H9 (cell line): Measurements from ENCODE around the gene CXCR3. TPM values are rescaled to one million over a fixed set of nuclear protein-coding genes. Genes with fewer than 3 reads are reported as not detected.

Experiments
- DNase-seq: peaks from one replicate; pipeline ENCODE4 v3.0.0-alpha.2; 2017
- H2AFZ ChIP-seq: one replicate; pipeline ENCODE4 v1.6.1; 2013; ENCODE audit warnings: mild to moderate bottlenecking, low read length, control low read depth, moderate library complexity
- H2AK5ac ChIP-seq: 2 replicates; pipeline ENCODE4 v1.6.1; 2013; ENCODE audit warnings: low read length, control low read depth, mixed read lengths; ENCODE audit not compliant: insufficient read length
- H2BK120ac ChIP-seq: one replicate; pipeline ENCODE4 v1.6.1; 2013; ENCODE audit warnings: low read depth, mild to moderate bottlenecking, low read length, control low read depth, inconsistent platforms; ENCODE audit not compliant: poor library complexity, severe bottlenecking
- H2BK12ac ChIP-seq: 2 replicates; pipeline ENCODE4 v1.6.1; 2013; ENCODE audit warnings: low read length, control low read depth, mixed read lengths, low read depth; ENCODE audit not compliant: insufficient read length
- H2BK15ac ChIP-seq: 2 replicates; pipeline ENCODE4 v1.6.1; 2013; ENCODE audit warnings: low read depth, low read length, control low read depth
- H2BK20ac ChIP-seq: one replicate; pipeline ENCODE4 v1.6.1; 2013; ENCODE audit warnings: low read depth, mild to moderate bottlenecking, low read length, control low read depth, inconsistent platforms; ENCODE audit not compliant: poor library complexity, severe bottlenecking
- H2BK5ac ChIP-seq: 2 replicates; pipeline ENCODE4 v1.6.1; 2013; ENCODE audit warnings: low read length, control low read depth, mixed read lengths; ENCODE audit not compliant: insufficient read length
- H3K14ac ChIP-seq: 2 replicates; pipeline ENCODE4 v1.6.1; 2013; ENCODE audit warnings: low read length, control low read depth; ENCODE audit not compliant: insufficient read depth
- H3K18ac ChIP-seq: 2 replicates; pipeline ENCODE4 v1.6.1; 2013; ENCODE audit warnings: low read depth, mild to moderate bottlenecking, mixed read lengths, low read length, control low read depth; ENCODE audit not compliant: insufficient read length
- H3K23ac ChIP-seq: 2 replicates; pipeline ENCODE4 v1.6.1; 2013; ENCODE audit warnings: low read length, control low read depth, mixed read lengths, low read depth; ENCODE audit not compliant: insufficient read length
- H3K23me2 ChIP-seq: 2 replicates; pipeline ENCODE4 v1.6.1; 2013; ENCODE audit warnings: low read depth, mild to moderate bottlenecking, mixed read lengths, low read length, control low read depth; ENCODE audit not compliant: insufficient read length, poor library complexity, severe bottlenecking
- H3K27ac ChIP-seq: 2 replicates; pipeline ENCODE4 v1.5.1; 2013; ENCODE audit warnings: low read length, control low read depth, mixed read lengths, low read depth; ENCODE audit not compliant: insufficient read length
- H3K27me3 ChIP-seq: 2 replicates; pipeline ENCODE4 v1.6.1; 2013; ENCODE audit warnings: low read length, control low read depth, inconsistent platforms; ENCODE audit not compliant: insufficient read depth
- H3K4ac ChIP-seq: 2 replicates; pipeline ENCODE4 v1.6.1; 2013; ENCODE audit warnings: low read depth, mild to moderate bottlenecking, control low read depth, inconsistent platforms, low read length, moderate library complexity
- H3K4me1 ChIP-seq: 2 replicates; pipeline ENCODE4 v1.6.1; 2013; ENCODE audit warnings: low read length, control low read depth, inconsistent platforms; ENCODE audit not compliant: insufficient read depth
- H3K4me2 ChIP-seq: 2 replicates; pipeline ENCODE4 v1.6.1; 2013; ENCODE audit warnings: low read length, control low read depth, mixed read lengths; ENCODE audit not compliant: insufficient read length, insufficient read depth
- H3K56ac ChIP-seq: 2 replicates; pipeline ENCODE4 v1.6.1; 2013; ENCODE audit warnings: low read depth, mild to moderate bottlenecking, mixed read lengths, low read length, control low read depth; ENCODE audit not compliant: insufficient read length
- H3K79me1 ChIP-seq: 2 replicates; pipeline ENCODE4 v1.6.1; 2013; ENCODE audit warnings: low read depth, mild to moderate bottlenecking, moderate library complexity, low read length, control low read depth, inconsistent platforms; ENCODE audit not compliant: insufficient read depth, poor library complexity, severe bottlenecking
- H3K79me2 ChIP-seq: 2 replicates; pipeline ENCODE4 v1.6.1; 2013; ENCODE audit warnings: low read length, control low read depth, inconsistent platforms; ENCODE audit not compliant: insufficient read depth
- H3K9ac ChIP-seq: 2 replicates; pipeline ENCODE4 v1.6.1; 2013; ENCODE audit warnings: low read length, control low read depth, mixed read lengths; ENCODE audit not compliant: insufficient read length; ENCODE audit errors: extremely low read depth
- H3K9me3 ChIP-seq: one replicate; pipeline ENCODE4 v1.6.1; 2013; ENCODE audit warnings: low read depth, low read length, inconsistent platforms; ENCODE audit not compliant: control insufficient read depth
- H3T11ph ChIP-seq: one replicate; pipeline ENCODE4 v1.6.1; 2013; ENCODE audit warnings: mild to moderate bottlenecking, low read length, control low read depth, inconsistent platforms
- H4K20me1 ChIP-seq: one replicate; pipeline ENCODE4 v1.6.1; 2013; ENCODE audit not compliant: control insufficient read depth, insufficient read length, insufficient read depth
- H4K5ac ChIP-seq: 2 replicates; pipeline ENCODE4 v1.6.1; 2013; ENCODE audit warnings: low read depth, mild to moderate bottlenecking, mixed read lengths, low read length, control low read depth; ENCODE audit not compliant: insufficient read length
- H4K8ac ChIP-seq: replicated peaks from 2 replicates; pipeline ENCODE4 v1.6.1; 2013; ENCODE audit warnings: low read length, control low read depth, mixed read lengths, low read depth; ENCODE audit not compliant: insufficient read length
- H4K91ac ChIP-seq: 2 replicates; pipeline ENCODE4 v1.6.1; 2013; ENCODE audit warnings: low read depth, mild to moderate bottlenecking, moderate library complexity, mixed read lengths, low read length, control low read depth; ENCODE audit not compliant: insufficient read length
- H3K27ac Mint-ChIP-seq, 3 experiments: 2 replicates in 2 of 3; 3 replicates in 1 of 3; pipeline ENCODE4 v1.8.0; 2020 to 2021; ENCODE audit warnings: mixed read lengths in 3 of 3, mild to moderate bottlenecking in 1 of 3, moderate library complexity in 1 of 3
- H3K27me3 Mint-ChIP-seq: 2 replicates; pipeline ENCODE4 v1.8.0; 2021; ENCODE audit warnings: low read depth, mild to moderate bottlenecking, moderate library complexity, mixed read lengths
- H3K36me3 Mint-ChIP-seq, 3 experiments: 2 replicates in 2 of 3; 3 replicates in 1 of 3; pipeline ENCODE4 v1.8.0; 2020 to 2021; ENCODE audit warnings: low read depth in 3 of 3, mixed read lengths in 3 of 3; ENCODE audit not compliant: insufficient read depth in 1 of 3
- H3K4me1 Mint-ChIP-seq, 2 experiments: 2 replicates each; pipeline ENCODE4 v1.8.0; 2020; ENCODE audit warnings: mixed read lengths in 2 of 2
- H3K4me3 Mint-ChIP-seq, 2 experiments: 2 replicates in 1 of 2; 3 replicates in 1 of 2; pipeline ENCODE4 v1.8.0; 2020 to 2021; ENCODE audit warnings: mild to moderate bottlenecking in 2 of 2, mixed read lengths in 2 of 2, moderate library complexity in 1 of 2
- H3K9me3 Mint-ChIP-seq, 2 experiments: 2 replicates in 1 of 2; 3 replicates in 1 of 2; pipeline ENCODE4 v1.8.0; 2020; ENCODE audit warnings: mild to moderate bottlenecking in 2 of 2, mixed read lengths in 2 of 2, moderate library complexity in 1 of 2
- WGBS: extraction: QIAGEN DNeasy Blood & Tissue Kit; methylation state at CpG from one replicate; pipeline ENCODE4 v1.1.7; 2013; ENCODE audit warnings: missing lambda C conversion rate, low lambda C conversion rate, mixed read lengths; ENCODE audit not compliant: insufficient read length; ENCODE audit errors: extremely low coverage; 5-methylcytosine and 5-hydroxymethylcytosine counted together
- total RNA-seq: library from RNA; stranded (reverse); gene quantifications from 2 replicates; pipeline ENCODE4 v1.2.1, GENCODE V29; 2021
- TF ChIP-seq, protein P1 (sequence below): fragments of 200-600 bp; sonication (generic); conservative IDR thresholded peaks from 3 replicates; pipeline ENCODE4 v1.8.0; 2021; ENCODE audit warnings: antibody characterized with exemption, mild to moderate bottlenecking

Gene CXCR3
- total RNA-seq, 1 experiment from 2014 or later, result not detected

DNA sequence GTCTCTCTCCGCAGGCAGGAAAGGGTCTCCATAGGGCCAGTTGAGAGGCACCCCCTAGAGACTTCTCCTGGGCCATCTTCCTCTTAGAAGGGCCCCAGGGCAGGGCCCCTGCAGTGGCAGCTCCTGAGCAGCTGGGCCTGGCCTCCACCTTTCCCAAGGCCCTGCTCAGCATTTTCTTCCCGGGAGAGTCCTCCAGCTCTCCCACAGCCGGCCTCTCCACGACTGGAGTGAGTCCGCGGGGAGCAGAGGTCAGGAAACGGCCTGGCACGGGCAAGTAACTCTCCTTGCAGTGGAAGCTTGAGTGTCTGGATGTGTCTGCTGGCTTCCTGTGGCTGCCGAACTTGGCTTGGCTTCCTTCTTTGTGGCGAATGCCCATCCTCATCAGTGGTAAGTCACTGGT, 47.4 kb upstream of the CXCR3 start:
- Histone ChIP-seq H4K20me1 (no peaks in the 10 kb centered on the region), H3K27ac (no peak overlapping the region), H3K9me3 (peaks cover 12% of the 10 kb centered on the region), H2BK120ac (no peak overlapping the region), H2BK5ac (no peak overlapping the region), H3K4me1 (no peaks in the 10 kb centered on the region), H3K23me2 (no peaks in the 10 kb centered on the region), H3K4ac (no peak overlapping the region), H2AFZ (no peak overlapping the region), H2BK12ac (no peak overlapping the region), H3K79me1 (no peaks in the 10 kb centered on the region), H2AK5ac (no peak overlapping the region), H3K27me3 (no peaks in the 10 kb centered on the region), H2BK15ac (no peak overlapping the region), H3K4me2 (no peak overlapping the region), H3T11ph (no peak overlapping the region), H4K5ac (no peak overlapping the region), H3K9ac (no peak overlapping the region), H3K56ac (no peak overlapping the region), H4K91ac (no peak overlapping the region), H3K14ac (no peak overlapping the region), H2BK20ac (no peak overlapping the region), H3K23ac (no peak overlapping the region), H3K18ac (no peak overlapping the region), H3K79me2 (no peaks in the 10 kb centered on the region), H4K8ac (no peak overlapping the region)
- no CpG with 5 or more reads among the region's 10 CpGs for WGBS
- DNase-seq, result no peak
- Mint-ChIP-seq H3K4me1 (peaks cover 0 to 5% of the 10 kb centered on the region in 2 experiments; a peak in 1 of 4 replicates), H3K27me3 (no peaks in the 10 kb centered on the region; the same call in none of the 2 replicates), H3K27ac (no peak overlapping the region), H3K9me3 (peaks cover 69 to 79% of the 10 kb centered on the region in 2 experiments), H3K4me3 (no peak overlapping the region), H3K36me3 (peaks cover 0 to 4% (median 4%) of the 10 kb centered on the region in 3 experiments; a peak in 5 of 7 replicates)
- TF ChIP-seq, protein P1, sequence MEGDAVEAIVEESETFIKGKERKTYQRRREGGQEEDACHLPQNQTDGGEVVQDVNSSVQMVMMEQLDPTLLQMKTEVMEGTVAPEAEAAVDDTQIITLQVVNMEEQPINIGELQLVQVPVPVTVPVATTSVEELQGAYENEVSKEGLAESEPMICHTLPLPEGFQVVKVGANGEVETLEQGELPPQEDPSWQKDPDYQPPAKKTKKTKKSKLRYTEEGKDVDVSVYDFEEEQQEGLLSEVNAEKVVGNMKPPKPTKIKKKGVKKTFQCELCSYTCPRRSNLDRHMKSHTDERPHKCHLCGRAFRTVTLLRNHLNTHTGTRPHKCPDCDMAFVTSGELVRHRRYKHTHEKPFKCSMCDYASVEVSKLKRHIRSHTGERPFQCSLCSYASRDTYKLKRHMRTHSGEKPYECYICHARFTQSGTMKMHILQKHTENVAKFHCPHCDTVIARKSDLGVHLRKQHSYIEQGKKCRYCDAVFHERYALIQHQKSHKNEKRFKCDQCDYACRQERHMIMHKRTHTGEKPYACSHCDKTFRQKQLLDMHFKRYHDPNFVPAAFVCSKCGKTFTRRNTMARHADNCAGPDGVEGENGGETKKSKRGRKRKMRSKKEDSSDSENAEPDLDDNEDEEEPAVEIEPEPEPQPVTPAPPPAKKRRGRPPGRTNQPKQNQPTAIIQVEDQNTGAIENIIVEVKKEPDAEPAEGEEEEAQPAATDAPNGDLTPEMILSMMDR, result no peak
